NB4 (cell line): Measurements from ENCODE around the gene KLF18.
"Not testable (repeated sequence)": the region's sequence is repeated elsewhere in the genome, so short reads cannot be mapped to it uniquely, and the experiment has no call there.

Source experiments
- MYC ChIP-seq: IDR thresholded peaks from 2 replicates; pipeline ENCODE4 v1.6.1; 2011; ENCODE audit warnings: low read depth, low read length
- POLR2A ChIP-seq: IDR thresholded peaks from 2 replicates; pipeline ENCODE4 v1.6.1; 2011; ENCODE audit warnings: mild to moderate bottlenecking; ENCODE audit not compliant: insufficient read length; ENCODE audit errors: extremely low read depth
- TF ChIP-seq, protein P1 (sequence below): IDR thresholded peaks from one replicate; pipeline ENCODE4 v1.5.1; 2012; ENCODE audit warnings: low read depth, low read length
- TF ChIP-seq, protein P2 (sequence below): IDR thresholded peaks from 2 replicates; pipeline ENCODE4 v1.6.1; 2011; ENCODE audit warnings: low read depth, low read length

DNA sequence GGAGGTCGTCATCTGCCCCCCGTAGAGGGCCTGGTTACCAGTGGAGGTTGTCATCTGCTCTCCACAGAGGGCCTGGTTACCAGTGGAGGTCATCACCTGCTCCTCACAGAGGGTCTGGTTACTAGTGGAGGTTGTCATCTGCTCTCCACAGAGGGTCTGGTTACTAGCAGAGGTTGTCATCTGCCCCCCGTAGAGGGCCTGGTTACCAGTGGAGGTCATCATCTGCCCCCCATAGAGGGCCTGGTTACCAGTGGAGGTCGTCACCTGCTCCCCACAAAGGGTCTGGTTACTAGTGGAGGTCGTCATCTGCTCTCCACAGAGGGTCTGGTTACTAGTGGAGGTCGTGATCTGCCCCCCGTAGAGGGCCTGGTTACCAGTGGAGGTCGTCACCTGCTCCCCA, 1.9 kb downstream of the KLF18 start:
- TF ChIP-seq, protein P1, sequence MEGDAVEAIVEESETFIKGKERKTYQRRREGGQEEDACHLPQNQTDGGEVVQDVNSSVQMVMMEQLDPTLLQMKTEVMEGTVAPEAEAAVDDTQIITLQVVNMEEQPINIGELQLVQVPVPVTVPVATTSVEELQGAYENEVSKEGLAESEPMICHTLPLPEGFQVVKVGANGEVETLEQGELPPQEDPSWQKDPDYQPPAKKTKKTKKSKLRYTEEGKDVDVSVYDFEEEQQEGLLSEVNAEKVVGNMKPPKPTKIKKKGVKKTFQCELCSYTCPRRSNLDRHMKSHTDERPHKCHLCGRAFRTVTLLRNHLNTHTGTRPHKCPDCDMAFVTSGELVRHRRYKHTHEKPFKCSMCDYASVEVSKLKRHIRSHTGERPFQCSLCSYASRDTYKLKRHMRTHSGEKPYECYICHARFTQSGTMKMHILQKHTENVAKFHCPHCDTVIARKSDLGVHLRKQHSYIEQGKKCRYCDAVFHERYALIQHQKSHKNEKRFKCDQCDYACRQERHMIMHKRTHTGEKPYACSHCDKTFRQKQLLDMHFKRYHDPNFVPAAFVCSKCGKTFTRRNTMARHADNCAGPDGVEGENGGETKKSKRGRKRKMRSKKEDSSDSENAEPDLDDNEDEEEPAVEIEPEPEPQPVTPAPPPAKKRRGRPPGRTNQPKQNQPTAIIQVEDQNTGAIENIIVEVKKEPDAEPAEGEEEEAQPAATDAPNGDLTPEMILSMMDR = not testable (repeated sequence)
- not testable (repeated sequence) for TF ChIP-seq POLR2A, MYC
- TF ChIP-seq, protein P2, sequence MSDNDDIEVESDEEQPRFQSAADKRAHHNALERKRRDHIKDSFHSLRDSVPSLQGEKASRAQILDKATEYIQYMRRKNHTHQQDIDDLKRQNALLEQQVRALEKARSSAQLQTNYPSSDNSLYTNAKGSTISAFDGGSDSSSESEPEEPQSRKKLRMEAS = not testable (repeated sequence)
